22Rv1 (cell line): ENCODE measurements around the gene ATG13.

Source experiments
- CTCF ChIP-seq: fragments of 450-650 bp; IDR thresholded peaks from 2 replicates; pipeline ENCODE4 v1.5.1; 2017; ENCODE audit warnings: mild to moderate bottlenecking
- ZFX ChIP-seq: fragments of 450-650 bp; IDR thresholded peaks from 2 replicates; pipeline ENCODE4 v1.6.1; 2017; ENCODE audit warnings: antibody characterized with exemption, borderline replicate concordance

GRCh38 chr11:46682773-46683752 is 65.7 kb downstream of the ATG13 start:
- no peak for TF ChIP-seq CTCF
- no peak for TF ChIP-seq ZFX
